Measurements from ENCODE around the gene MRPS6.

Gene MRPS6

GRCh38 chr21:34035619-34036354, 37.6 kb upstream of the MRPS6 start:
- DNase-seq (ENCODE audit: insufficient read length, low spot score) (no peak), FAIRE-seq (no peak)
- TF ChIP-seq POLR2A (IDR thresholded peaks at IDR 0.05; ENCODE audit: low read depth, low read length) = no peak
- TF ChIP-seq POU2F2 (IDR thresholded peaks at IDR 0.05; ENCODE audit: low read depth, low read length) = no peak
- no peak for TF ChIP-seq PAX5 (IDR thresholded peaks at IDR 0.05; ENCODE audit: insufficient read depth, low read length, severe bottlenecking)
- no peak for TF ChIP-seq POLR2AphosphoS5 (IDR thresholded peaks at IDR 0.05; ENCODE audit: low read depth, low read length)
- no peak for TF ChIP-seq TAF1 (IDR thresholded peaks at IDR 0.05; ENCODE audit: low read depth, low read length)
- TF ChIP-seq SPI1 (IDR thresholded peaks at IDR 0.05; ENCODE audit: low read depth, low read length) = no peak

DNA sequence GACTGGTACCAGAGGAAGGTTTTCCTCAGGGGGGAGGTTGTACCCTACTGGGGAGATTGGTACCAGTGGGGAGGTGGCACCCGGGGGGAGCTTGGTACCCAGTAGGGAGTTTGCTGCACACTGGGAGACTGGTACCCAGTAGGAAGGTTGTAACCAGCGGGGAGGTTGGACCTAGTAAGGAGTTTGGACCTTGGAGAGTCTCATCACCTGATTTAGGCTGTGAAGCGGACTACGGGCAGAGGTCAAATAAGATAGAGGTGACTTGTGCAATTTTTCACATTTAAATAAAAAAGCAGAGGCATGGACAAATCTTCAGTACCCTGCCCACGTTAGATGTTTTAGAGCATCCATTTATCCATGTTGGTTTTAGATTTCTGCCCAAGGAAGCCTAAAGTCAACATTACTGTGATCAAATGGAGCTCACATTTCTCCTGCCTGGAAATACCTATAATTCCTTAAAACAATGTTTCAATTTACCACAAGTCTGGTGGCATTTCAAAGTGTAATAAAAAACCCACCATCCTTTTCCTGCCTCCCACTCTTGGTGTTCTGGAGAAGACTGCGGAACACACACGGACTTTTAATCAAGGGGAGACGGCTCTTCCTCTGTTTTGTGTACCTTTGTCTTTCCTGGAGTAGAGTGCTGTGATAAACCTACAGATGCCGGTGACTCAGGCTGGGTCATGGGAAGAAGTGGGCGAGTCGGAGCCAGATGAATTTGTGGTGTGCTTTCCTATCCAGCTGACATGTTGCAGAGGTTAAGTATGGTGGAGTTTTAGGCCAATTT, 36.2 kb upstream of the MRPS6 start:
- no peak for DNase-seq (ENCODE audit: insufficient read length, low spot score)
- no peak for TF ChIP-seq POU2F2 (IDR thresholded peaks at IDR 0.05; ENCODE audit: low read depth, low read length)
- no peak for TF ChIP-seq TAF1 (IDR thresholded peaks at IDR 0.05; ENCODE audit: low read depth, low read length)
- no peak for TF ChIP-seq PAX5 (IDR thresholded peaks at IDR 0.05; ENCODE audit: insufficient read depth, low read length, severe bottlenecking)
- TF ChIP-seq POLR2AphosphoS5 (IDR thresholded peaks at IDR 0.05; ENCODE audit: low read depth, low read length) = no peak
- no peak for TF ChIP-seq POLR2A (IDR thresholded peaks at IDR 0.05; ENCODE audit: low read depth, low read length)
- TF ChIP-seq SPI1 (IDR thresholded peaks at IDR 0.05; ENCODE audit: low read depth, low read length) = no peak
- FAIRE-seq = no peak

GRCh38 chr21:34039678-34040382, 33.5 kb upstream of the MRPS6 start:
- TF ChIP-seq TAF1 (IDR thresholded peaks at IDR 0.05; ENCODE audit: low read depth, low read length) (no peak), POU2F2 (IDR thresholded peaks at IDR 0.05; ENCODE audit: low read depth, low read length) (no peak), PAX5 (IDR thresholded peaks at IDR 0.05; ENCODE audit: insufficient read depth, low read length, severe bottlenecking) (no peak), SPI1 (IDR thresholded peaks at IDR 0.05; ENCODE audit: low read depth, low read length) (no peak), POLR2AphosphoS5 (IDR thresholded peaks at IDR 0.05; ENCODE audit: low read depth, low read length) (no peak), POLR2A (IDR thresholded peaks at IDR 0.05; ENCODE audit: low read depth, low read length) (no peak)
- no peak for DNase-seq (ENCODE audit: insufficient read length, low spot score)
- no peak for FAIRE-seq

- FAIRE-seq (no peak), DNase-seq (ENCODE audit: insufficient read length, low spot score) (no peak)
- no peak for TF ChIP-seq PAX5 (IDR thresholded peaks at IDR 0.05; ENCODE audit: insufficient read depth, low read length, severe bottlenecking)
These were observed 30.6 kb upstream of the MRPS6 start for GRCh38 chr21:34042735-34043134.

DNA sequence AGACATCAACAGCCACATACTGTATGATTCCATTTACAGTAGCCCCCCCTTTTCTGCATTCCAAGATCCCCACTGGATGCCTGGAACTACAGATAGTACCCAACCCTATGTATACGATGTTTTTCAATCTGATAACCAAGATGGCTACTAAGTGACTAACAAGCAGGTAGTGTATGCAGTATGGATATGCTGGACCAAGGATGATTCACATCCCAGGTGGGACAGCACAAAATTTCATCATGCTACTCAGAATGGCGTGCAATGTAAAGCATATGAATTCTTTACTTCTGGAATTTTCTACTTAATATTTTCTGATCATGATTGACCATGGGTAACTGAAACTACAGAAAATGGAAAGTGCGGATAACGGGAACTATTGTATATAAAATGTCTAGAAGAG, 30.0 kb upstream of the MRPS6 start:
- TF ChIP-seq POLR2A (IDR thresholded peaks at IDR 0.05; ENCODE audit: low read depth, low read length) (no peak), POLR2AphosphoS5 (IDR thresholded peaks at IDR 0.05; ENCODE audit: low read depth, low read length) (no peak), PAX5 (IDR thresholded peaks at IDR 0.05; ENCODE audit: insufficient read depth, low read length, severe bottlenecking) (no peak), POU2F2 (IDR thresholded peaks at IDR 0.05; ENCODE audit: low read depth, low read length) (no peak), TAF1 (IDR thresholded peaks at IDR 0.05; ENCODE audit: low read depth, low read length) (no peak), SPI1 (IDR thresholded peaks at IDR 0.05; ENCODE audit: low read depth, low read length) (no peak)
- no peak for DNase-seq (ENCODE audit: insufficient read length, low spot score)
- peak; percentile 62 for FAIRE-seq

- TF ChIP-seq POLR2A (IDR thresholded peaks at IDR 0.05; ENCODE audit: low read depth, low read length) (no peak), POLR2AphosphoS5 (IDR thresholded peaks at IDR 0.05; ENCODE audit: low read depth, low read length) (no peak), SPI1 (IDR thresholded peaks at IDR 0.05; ENCODE audit: low read depth, low read length) (no peak), PAX5 (IDR thresholded peaks at IDR 0.05; ENCODE audit: insufficient read depth, low read length, severe bottlenecking) (no peak), POU2F2 (IDR thresholded peaks at IDR 0.05; ENCODE audit: low read depth, low read length) (no peak), TAF1 (IDR thresholded peaks at IDR 0.05; ENCODE audit: low read depth, low read length) (no peak)
- DNase-seq (ENCODE audit: insufficient read length, low spot score) (no peak), FAIRE-seq (no peak)
These were observed 26.5 kb upstream of the MRPS6 start for GRCh38 chr21:34046917-34047316.

- FAIRE-seq = no peak
- TF ChIP-seq SPI1 (IDR thresholded peaks at IDR 0.05; ENCODE audit: low read depth, low read length) = no peak
- no peak for TF ChIP-seq POU2F2 (IDR thresholded peaks at IDR 0.05; ENCODE audit: low read depth, low read length)
- TF ChIP-seq POLR2A (IDR thresholded peaks at IDR 0.05; ENCODE audit: low read depth, low read length) = no peak
- TF ChIP-seq POLR2AphosphoS5 (IDR thresholded peaks at IDR 0.05; ENCODE audit: low read depth, low read length) = no peak
- TF ChIP-seq TAF1 (IDR thresholded peaks at IDR 0.05; ENCODE audit: low read depth, low read length) = no peak
These were observed 25.5 kb upstream of the MRPS6 start for GRCh38 chr21:34047835-34048234.

DNA sequence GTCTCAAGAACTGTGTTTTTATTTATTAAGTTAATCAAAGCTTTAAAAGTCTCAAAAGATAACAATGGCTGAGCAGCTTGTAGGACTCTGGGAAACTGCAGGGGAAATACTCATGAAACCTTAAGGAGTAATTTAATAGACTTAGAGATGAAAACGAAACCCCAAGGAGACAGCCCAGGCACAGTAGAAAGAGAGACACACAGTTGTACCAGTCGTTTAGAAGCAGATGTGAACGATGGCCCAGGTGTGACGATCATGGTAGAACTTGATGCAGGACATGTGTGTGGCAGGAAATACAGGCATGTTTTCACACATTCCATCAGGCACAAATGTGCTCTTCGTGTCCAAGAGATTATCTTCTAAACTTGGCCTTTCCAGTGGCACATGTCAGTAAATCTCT, 21.2 kb upstream of the MRPS6 start:
- no peak for TF ChIP-seq POLR2AphosphoS5 (IDR thresholded peaks at IDR 0.05; ENCODE audit: low read depth, low read length)
- TF ChIP-seq SPI1 (IDR thresholded peaks at IDR 0.05; ENCODE audit: low read depth, low read length) = no peak
- TF ChIP-seq PAX5 (IDR thresholded peaks at IDR 0.05; ENCODE audit: insufficient read depth, low read length, severe bottlenecking) = no peak
- TF ChIP-seq POU2F2 (IDR thresholded peaks at IDR 0.05; ENCODE audit: low read depth, low read length) = no peak
- TF ChIP-seq TAF1 (IDR thresholded peaks at IDR 0.05; ENCODE audit: low read depth, low read length) = no peak
- no peak for TF ChIP-seq POLR2A (IDR thresholded peaks at IDR 0.05; ENCODE audit: low read depth, low read length)
- FAIRE-seq = peak; percentile 13

More at GRCh38 chr21:34047835-34048234, 25.5 kb upstream of the MRPS6 start:
- no peak for DNase-seq (ENCODE audit: insufficient read length, low spot score)

GRCh38 chr21:34054259-34054658, 19.1 kb upstream of the MRPS6 start:
- TF ChIP-seq POU2F2 (IDR thresholded peaks at IDR 0.05; ENCODE audit: low read depth, low read length) = no peak
- TF ChIP-seq POLR2AphosphoS5 (IDR thresholded peaks at IDR 0.05; ENCODE audit: low read depth, low read length) = no peak
- no peak for FAIRE-seq
- no peak for DNase-seq (ENCODE audit: insufficient read length, low spot score)

More for the DNA sequence above, 21.2 kb upstream of the MRPS6 start:
- no peak for DNase-seq (ENCODE audit: insufficient read length, low spot score)
